NCI-H748 treated with DMSO at 0.1 percent for 48 hours (cell line): ENCODE data around the gene AATK.
"Not testable (repeated sequence)": the region's sequence is repeated elsewhere in the genome, so short reads cannot be mapped to it uniquely, and the experiment has no call there.

Experiments
- DNase-seq: peaks from one replicate; lab custom pipeline; 2025; lab: John Stamatoyannopoulos, UW

The AATK gene

GRCh38 chr17:81161972-81162371 is 4.0 kb downstream of the AATK start:
- DNase-seq, result no peak

GRCh38 chr17:81161536-81161935 is 4.5 kb downstream of the AATK start:
- DNase-seq, result no peak

GRCh38 chr17:81160747-81161453 is 5.1 kb downstream of the AATK start:
- no peak for DNase-seq

- DNase-seq, result no peak
Measured at GRCh38 chr17:81160306-81160705, 5.7 kb downstream of the AATK start.

- DNase-seq, result no peak
Measured at GRCh38 chr17:81159611-81160265, 6.3 kb downstream of the AATK start.

DNA sequence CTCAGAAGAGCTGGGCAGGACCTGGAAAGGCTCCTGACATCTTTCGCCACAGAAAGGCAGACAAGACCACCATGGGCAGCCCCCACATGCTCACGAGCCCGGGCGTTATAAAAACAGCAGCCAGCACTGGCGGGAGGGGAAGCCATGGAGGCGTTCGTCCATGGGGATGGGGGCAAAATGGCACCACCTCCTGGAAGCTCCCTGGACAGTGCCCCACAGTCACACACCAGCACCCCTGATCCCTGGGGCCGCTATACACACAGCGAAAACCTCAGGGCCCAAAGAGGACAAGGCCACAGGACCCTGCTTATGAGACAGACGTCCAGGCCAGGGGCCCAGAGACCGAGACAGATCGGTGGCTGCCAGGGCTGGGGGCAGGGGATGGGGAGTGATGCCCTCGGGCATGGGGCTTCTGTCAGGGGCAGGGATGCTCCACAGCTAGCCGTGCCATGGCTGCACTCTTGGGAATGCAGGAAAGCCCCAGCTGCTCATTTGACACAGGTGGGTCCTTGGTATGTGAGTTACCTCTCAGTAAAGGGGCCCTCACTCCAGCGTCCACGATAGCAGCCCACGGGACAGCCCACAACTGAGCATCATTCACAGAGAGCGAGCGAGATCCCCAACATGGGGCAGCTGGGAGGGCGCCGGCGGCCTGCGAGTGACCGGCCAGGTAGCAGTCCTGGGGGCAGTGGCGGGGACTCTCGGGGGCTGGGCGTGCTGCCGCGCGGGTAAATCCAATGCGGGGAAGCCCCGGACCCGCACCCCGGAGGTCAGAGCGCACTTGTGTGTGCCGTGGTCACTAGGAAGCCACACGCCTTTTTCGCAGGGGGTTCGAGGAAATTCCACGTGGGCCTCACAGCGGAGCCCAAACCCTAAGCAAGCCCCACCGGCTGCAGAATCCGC is 7.1 kb downstream of the AATK start:
- DNase-seq, result no peak

- DNase-seq, result no peak
Measured at GRCh38 chr17:81157848-81158687, 8.0 kb downstream of the AATK start.

- no peak for DNase-seq
Measured at GRCh38 chr17:81156866-81157805, 8.9 kb downstream of the AATK start.

GRCh38 chr17:81154961-81155360 is 11.1 kb downstream of the AATK start:
- DNase-seq, result no peak

DNA sequence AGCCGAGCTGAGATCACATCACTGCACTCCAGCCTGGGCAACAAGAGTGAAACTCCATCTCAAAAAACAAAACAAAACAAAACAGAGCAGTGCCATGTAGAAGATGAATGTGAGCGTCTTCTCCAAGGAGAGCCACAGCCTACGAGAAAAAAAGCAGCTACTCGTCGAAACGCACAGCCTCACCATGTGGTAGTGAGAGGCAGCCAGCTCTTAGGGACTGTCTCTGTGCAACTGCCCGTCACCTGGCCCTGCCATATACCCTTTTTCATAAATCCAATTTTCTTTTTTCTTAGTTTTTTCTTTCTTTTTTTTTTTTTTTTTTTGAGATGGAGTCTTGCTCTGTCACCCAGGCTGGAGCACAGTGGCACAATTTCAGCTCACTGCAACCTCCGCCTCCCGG is 12.0 kb downstream of the AATK start:
- DNase-seq, result not testable (repeated sequence)

- DNase-seq, result no peak
Measured at GRCh38 chr17:81153340-81153803, 12.6 kb downstream of the AATK start.

DNA sequence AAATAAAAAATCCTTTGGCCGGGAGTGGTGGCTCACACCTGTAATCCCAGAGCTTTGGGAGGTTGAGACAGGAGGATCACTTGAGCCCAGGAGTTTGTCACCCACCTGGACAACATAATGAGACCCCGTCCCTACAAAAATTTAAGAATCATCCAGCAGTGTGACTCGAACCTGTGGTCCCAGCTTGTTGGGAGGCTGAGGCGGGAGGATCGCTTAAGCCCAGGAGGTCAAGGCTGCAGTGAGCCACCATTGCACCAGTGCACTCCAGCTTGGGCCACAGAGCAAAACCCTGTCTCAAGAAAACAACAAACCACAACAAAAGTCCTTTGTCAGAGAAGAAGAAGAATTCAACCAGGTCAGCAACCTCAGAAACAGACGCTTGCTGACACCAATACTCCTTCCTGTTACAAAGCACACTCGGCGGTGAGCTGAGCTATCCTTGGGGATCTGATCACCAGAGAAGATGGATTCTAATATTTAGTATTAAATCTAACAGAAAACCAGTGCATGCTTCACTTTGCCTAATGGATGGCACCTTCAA is 13.7 kb downstream of the AATK start:
- no peak for DNase-seq

GRCh38 chr17:81151278-81151677 is 14.7 kb downstream of the AATK start:
- DNase-seq, result no peak

DNA sequence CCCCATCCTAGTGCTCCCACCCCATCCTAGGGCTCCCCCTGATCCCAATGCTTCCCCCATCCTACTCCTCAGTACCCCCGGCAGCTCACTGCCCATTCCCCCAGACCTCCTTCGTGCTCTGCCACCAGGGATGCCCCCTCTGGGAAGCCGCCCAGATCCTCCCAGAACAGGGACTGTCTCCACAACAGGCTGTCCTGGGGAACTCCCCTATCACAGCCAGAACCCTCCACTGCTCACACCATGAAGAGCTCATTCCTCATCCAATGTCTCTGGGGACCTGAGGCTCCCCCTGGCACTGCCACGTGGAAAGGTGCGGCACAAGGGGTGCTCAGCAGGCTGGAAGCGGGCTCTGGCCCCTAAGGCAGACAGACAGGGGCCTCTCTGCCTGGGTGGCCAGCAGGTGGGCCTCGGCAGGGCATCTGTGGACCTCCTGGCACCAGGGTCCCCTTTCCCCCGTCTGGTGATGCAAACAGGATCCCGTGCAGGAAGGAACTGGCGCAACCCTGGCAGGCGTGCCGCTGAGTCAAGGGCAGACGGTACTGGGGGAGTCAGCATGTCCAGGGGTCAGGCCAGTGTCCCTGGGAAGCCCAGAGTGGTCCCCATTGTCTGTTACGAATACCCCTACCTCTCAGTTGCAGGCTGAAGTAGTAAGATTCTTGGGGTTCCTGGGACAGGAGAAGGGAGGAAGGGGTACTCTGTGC is 15.5 kb downstream of the AATK start:
- DNase-seq, result no peak

DNA sequence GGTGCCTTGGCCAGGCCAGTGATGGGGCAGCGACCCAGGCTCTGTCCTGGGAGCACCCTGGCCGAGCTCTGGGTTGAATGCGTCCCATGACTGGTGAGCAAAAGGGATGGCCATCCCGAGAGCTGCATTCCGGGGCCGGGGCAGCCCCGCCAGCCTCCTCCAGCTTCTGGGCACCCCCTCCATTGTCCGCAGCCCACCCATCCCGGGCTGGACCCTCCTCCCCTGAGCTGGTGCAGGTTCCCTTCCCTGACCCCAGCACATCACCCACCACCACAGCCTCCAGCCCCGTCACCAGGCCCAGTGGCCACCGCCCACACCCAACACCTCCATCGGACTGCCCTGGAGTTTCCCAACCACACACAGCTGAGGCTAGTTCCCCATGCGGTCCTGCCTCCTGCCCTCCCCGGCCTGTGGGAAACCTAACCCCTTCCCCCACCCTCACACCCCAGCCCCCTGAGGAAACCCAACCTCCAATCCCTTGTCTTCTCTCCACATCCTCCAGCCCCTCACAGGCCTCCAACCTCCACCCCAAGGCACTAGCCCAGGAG is 17.0 kb downstream of the AATK start:
- DNase-seq, result no peak

GRCh38 chr17:81148571-81148970 is 17.4 kb downstream of the AATK start:
- DNase-seq, result no peak

DNA sequence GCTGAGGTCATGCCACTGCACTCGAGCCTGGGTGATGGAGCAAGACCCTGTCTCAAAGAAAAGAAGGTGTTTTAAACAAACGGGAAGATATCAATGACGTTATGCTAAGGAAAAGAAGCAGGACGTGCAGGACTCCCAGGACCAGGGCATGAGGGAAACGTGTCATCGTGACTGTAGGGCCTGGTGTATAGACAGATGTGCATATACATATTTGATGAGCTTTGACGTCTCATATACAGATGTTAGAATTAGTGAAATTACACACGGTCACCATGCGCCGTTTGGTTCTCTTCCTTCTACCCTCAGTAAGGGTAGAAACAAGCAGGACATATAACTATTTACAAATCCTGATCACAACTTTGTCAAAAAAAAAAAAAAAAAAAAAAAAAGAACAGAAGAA is 18.3 kb downstream of the AATK start:
- no peak for DNase-seq

GRCh38 chr17:81146208-81146607 is 19.8 kb downstream of the AATK start:
- not testable (repeated sequence) for DNase-seq

DNA sequence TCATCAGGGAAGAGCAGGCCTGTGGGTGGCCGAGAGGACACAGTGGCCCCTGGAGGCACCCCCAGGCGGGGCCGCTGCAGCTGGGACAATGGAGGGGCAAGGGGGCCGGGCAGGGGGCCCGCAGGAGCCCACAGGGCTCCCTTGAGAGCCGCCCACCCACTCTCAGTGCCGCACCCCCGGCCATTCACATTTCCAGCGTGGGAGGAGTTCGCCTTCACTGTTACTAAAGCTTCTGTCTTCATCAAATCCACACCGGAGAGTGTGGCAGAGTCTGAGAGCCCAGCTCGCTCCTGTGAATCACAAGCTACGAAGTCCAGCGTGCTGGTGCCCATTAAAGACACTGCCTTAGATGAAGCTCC is 21.6 kb downstream of the AATK start:
- DNase-seq, result no peak
